Measurements from ENCODE around the gene ABLIM2. TPM values are rescaled to one million over a fixed set of nuclear protein-coding genes. Genes with fewer than 3 reads are reported as not detected.

Gene ABLIM2
- total and polyA plus RNA-seq, 2 of the 13 experiments (the other 11 are each of a cell fraction or from before 2014, with no cell fraction given), result 0.20 to 0.37 TPM

- no peaks in the 10 kb centered on the region for H3K4me1 ChIP-seq (ENCODE audit: insufficient read depth, low read length)
- DNase-seq (ENCODE audit: low spot score) (no peak), FAIRE-seq (no peak), ATAC-seq (no peak)
- in situ Hi-C loops (cut with HindIII; ENCODE audit: extremely low pct_ligation_motif_present, low pct_unique_long_range_greater_than_20kb), result no loop called here
- no TSS peak for BruUV-seq (replicated peaks)
- peaks cover 9 to 73% of the 10 kb centered on the region in 2 experiments; a peak in 4 of 5 replicates for H3K27me3 ChIP-seq (ENCODE audit: control insufficient read depth in 1 of 2, insufficient read depth in 2 of 2, low read length in 2 of 2)
- no peak overlapping the region for H3K27ac ChIP-seq (ENCODE audit: extremely low read length, insufficient read depth, low read length)
- intact Hi-C loops (cut with micrococcal nuclease; ENCODE audit: unreplicated experiment), result no loop called here
- H3K9me3 ChIP-seq (ENCODE audit: low read length), result no peaks in the 10 kb centered on the region
- CTCF ChIA-PET (ENCODE audit: low intra/inter-chr PET ratio, low total read pairs), result no interaction called here
- 43% methylated on average over 8 of the region's 8 CpGs for WGBS (ENCODE audit: low lambda C conversion rate)
- no peak overlapping the region for H3K4me2 ChIP-seq (ENCODE audit: low read depth, low read length)
- no peak overlapping the region for H3K9ac ChIP-seq (ENCODE audit: insufficient read depth, low read depth, low read length)
- H3K4me3 ChIP-seq (replicated peaks in 1 of 3; ENCODE audit: insufficient read depth in 1 of 3, low read depth in 2 of 3, low read length in 3 of 3), result no peak overlapping the region
- POLR2A ChIA-PET, result no interaction called here
- H4K20me1 ChIP-seq (ENCODE audit: insufficient read depth, low read length), result no peaks in the 10 kb centered on the region
- no peaks in the 10 kb centered on the region for H3K79me2 ChIP-seq (ENCODE audit: insufficient read depth, low read length)
- TF ChIP-seq FLYWCH1 (CRISPR knock-in tag; IDR thresholded peaks at IDR 0.05) (no peak), NFYC (CRISPR knock-in tag; IDR thresholded peaks at IDR 0.05) (no peak), BCL3 (CRISPR knock-in tag; IDR thresholded peaks at IDR 0.05) (no peak), JDP2 (CRISPR knock-in tag; IDR thresholded peaks at IDR 0.05; ENCODE audit: borderline replicate concordance) (no peak), MIER3 (CRISPR knock-in tag; IDR thresholded peaks at IDR 0.05; ENCODE audit: borderline replicate concordance) (no peak), ZNF780A (CRISPR knock-in tag; IDR thresholded peaks at IDR 0.05) (no peak), ZNF7 (CRISPR knock-in tag; IDR thresholded peaks at IDR 0.05) (no peak), NFE2L1 (CRISPR knock-in tag; IDR thresholded peaks at IDR 0.05; ENCODE audit: borderline replicate concordance) (no peak), CREB1 (IDR thresholded peaks at IDR 0.05) (no peak), CREB1 (CRISPR knock-in tag; IDR thresholded peaks at IDR 0.05) (no peak), PRPF4 (IDR thresholded peaks at IDR 0.05; ENCODE audit: low read depth, low read length, poor library complexity, severe bottlenecking) (no peak)
- H2AFZ ChIP-seq (ENCODE audit: low read length), result no peak overlapping the region
- no peaks in the 10 kb centered on the region for H3K36me3 ChIP-seq (replicated peaks in 1 of 2; ENCODE audit: control insufficient read depth in 1 of 2, insufficient read depth in 2 of 2, low read length in 2 of 2)
These were observed 27.4 kb downstream of the ABLIM2 start for GRCh38 chr4:8131210-8131609.

Measured in HepG2 (cell line).